PFSK-1 (cell line): ENCODE results near the gene HDAC7.

Experiments
- POLR2AphosphoS5 ChIP-seq: IDR thresholded peaks from 2 replicates; pipeline ENCODE4 v1.6.1; 2012; ENCODE audit warnings: low read depth, mild to moderate bottlenecking, control low read depth, low read length, moderate library complexity
- TF ChIP-seq, protein P1 (sequence below), 2 experiments: IDR thresholded peaks; 2 replicates each; pipeline versions ENCODE4 v1.6.1 to v1.8.0; 2011 to 2012; ENCODE audit warnings: low read depth in 2 of 2, low read length in 2 of 2, control low read depth in 1 of 2, inconsistent platforms in 1 of 2, mild to moderate bottlenecking in 1 of 2, moderate library complexity in 1 of 2; ENCODE audit not compliant: insufficient read depth in 1 of 2

DNA sequence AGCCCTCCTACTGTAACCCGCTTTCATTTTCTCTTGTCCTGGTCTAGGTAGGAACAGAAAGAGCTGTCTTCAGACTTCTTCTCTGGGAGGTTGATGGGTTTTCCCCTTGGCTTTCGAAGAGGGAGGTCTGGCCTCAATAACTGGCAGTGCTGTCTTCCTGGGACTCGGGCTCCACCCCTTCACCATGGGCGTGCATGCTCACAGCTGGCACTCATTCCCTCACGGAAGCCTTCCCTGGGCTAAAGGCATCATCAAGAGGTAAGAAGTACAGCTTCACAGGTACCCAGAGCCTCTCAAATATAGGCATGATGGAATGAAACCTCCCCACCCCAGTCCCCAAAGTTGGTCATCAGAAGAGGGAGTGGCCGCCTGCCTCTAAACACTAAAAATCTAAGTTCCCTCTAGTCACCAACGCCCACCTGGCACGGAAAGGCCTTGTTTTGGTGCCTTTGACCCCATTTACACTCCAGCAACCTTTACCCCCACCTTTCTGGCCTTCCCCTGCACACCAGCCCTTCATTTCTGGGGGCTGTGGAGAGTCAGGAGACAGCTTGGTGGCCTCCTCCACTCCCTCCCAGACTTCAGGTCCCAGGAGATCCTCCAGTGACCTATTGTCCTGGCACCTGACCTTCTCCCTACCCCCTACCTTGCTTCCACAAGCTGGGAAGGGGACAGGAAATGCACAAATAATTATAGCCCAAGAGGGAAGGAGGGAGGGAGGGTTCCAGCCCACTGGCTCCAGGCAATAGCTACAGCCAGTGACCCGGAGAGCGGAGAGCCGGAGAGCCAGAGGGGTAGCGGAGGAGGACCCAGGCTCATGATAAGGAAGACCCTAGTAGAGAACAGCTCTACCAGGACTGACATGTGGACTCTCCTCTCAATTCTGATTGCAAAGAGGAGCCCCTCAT lies 63.8 kb downstream of the HDAC7 start:
- TF ChIP-seq, protein P1, sequence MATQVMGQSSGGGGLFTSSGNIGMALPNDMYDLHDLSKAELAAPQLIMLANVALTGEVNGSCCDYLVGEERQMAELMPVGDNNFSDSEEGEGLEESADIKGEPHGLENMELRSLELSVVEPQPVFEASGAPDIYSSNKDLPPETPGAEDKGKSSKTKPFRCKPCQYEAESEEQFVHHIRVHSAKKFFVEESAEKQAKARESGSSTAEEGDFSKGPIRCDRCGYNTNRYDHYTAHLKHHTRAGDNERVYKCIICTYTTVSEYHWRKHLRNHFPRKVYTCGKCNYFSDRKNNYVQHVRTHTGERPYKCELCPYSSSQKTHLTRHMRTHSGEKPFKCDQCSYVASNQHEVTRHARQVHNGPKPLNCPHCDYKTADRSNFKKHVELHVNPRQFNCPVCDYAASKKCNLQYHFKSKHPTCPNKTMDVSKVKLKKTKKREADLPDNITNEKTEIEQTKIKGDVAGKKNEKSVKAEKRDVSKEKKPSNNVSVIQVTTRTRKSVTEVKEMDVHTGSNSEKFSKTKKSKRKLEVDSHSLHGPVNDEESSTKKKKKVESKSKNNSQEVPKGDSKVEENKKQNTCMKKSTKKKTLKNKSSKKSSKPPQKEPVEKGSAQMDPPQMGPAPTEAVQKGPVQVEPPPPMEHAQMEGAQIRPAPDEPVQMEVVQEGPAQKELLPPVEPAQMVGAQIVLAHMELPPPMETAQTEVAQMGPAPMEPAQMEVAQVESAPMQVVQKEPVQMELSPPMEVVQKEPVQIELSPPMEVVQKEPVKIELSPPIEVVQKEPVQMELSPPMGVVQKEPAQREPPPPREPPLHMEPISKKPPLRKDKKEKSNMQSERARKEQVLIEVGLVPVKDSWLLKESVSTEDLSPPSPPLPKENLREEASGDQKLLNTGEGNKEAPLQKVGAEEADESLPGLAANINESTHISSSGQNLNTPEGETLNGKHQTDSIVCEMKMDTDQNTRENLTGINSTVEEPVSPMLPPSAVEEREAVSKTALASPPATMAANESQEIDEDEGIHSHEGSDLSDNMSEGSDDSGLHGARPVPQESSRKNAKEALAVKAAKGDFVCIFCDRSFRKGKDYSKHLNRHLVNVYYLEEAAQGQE (IDR thresholded peaks at IDR 0.05; ENCODE audit: insufficient read depth in 1 of 2, low read depth in 2 of 2, low read length in 2 of 2), result no peak
- no peak for TF ChIP-seq POLR2AphosphoS5
